ENCODE measurements around the gene SLC6A19. TPM values are rescaled to one million over a fixed set of nuclear protein-coding genes. Genes with fewer than 3 reads are reported as not detected.

The SLC6A19 gene
- total and polyA plus RNA-seq, 2 donors (not counting 1 experiment from before 2014, with no cell fraction given): not detected

- Histone ChIP-seq H3K4me3 (ENCODE audit: control extremely low read depth in 1 of 5, extremely low read depth in 1 of 5, insufficient read depth in 1 of 5, low read depth in 2 of 5, low read length in 4 of 5) (no peak overlapping the region), H3K79me2 (ENCODE audit: control insufficient read depth, insufficient read depth, low read length) (no peaks in the 10 kb centered on the region), H3K36me3 (replicated peaks in 1 of 2; ENCODE audit: control extremely low read depth in 1 of 2, control insufficient read depth in 1 of 2, extremely low read depth in 1 of 2, insufficient read depth in 2 of 2, low read length in 1 of 2) (no peaks in the 10 kb centered on the region), H4K20me1 (ENCODE audit: control insufficient read depth, insufficient read depth, low read length, poor library complexity, severe bottlenecking) (no peaks in the 10 kb centered on the region), H3K9me3 (ENCODE audit: control extremely low read depth in 1 of 3, control insufficient read depth in 2 of 3, insufficient read depth in 1 of 3, low read length in 2 of 3) (peaks cover 0 to 25% (median 0%) of the 10 kb centered on the region in 3 donors), H3K27ac (ENCODE audit: low read length in 2 of 2) (no peak overlapping the region), H3K9ac (ENCODE audit: low read length) (no peak overlapping the region), H3K4me2 (replicated peaks; ENCODE audit: low read depth, low read length, poor library complexity, severe bottlenecking) (no peak overlapping the region), H2AFZ (ENCODE audit: insufficient read depth, low read depth, low read length, poor library complexity, severe bottlenecking) (no peak overlapping the region), H3K27me3 (replicated peaks in 1 of 4; ENCODE audit: control extremely low read depth in 1 of 4, control insufficient read depth in 3 of 4, insufficient read depth in 4 of 4, low read length in 3 of 4) (no peaks in the 10 kb centered on the region), H3K4me1 (ENCODE audit: control insufficient read depth in 2 of 2, insufficient read depth in 2 of 2, low read length in 2 of 2) (no peaks in the 10 kb centered on the region)
- 97% methylated on average over 38 of the region's 38 CpGs for WGBS (ENCODE audit: insufficient coverage)
- ChIA-PET POLR2A (no interaction called here), CTCF (no interaction called here)
- H3K27me3 Mint-ChIP-seq: peaks cover 8% of the 10 kb centered on the region
- H3K4me3 Mint-ChIP-seq: no peak overlapping the region
- H3K27ac Mint-ChIP-seq: no peak overlapping the region
- ATAC-seq (ENCODE audit: low read depth) (no peak), DNase-seq (no peak)
- TF ChIP-seq EZH2 (IDR thresholded peaks at IDR 0.05; ENCODE audit: borderline replicate concordance, insufficient read depth, low read depth, low read length, poor library complexity, severe bottlenecking) (no peak), CTCF (IDR thresholded peaks at IDR 0.05) (no peak)
- no peaks in the 10 kb centered on the region for H3K4me1 Mint-ChIP-seq
- no peaks in the 10 kb centered on the region for H3K9me3 Mint-ChIP-seq (ENCODE audit: insufficient read depth)
- intact Hi-C loops (cut with micrococcal nuclease): no loop called here
Observed at GRCh38 chr5:1216211-1216917, 15.0 kb downstream of the SLC6A19 start.

GRCh38 chr5:1216918-1217295 lies 15.5 kb downstream of the SLC6A19 start:
- Histone ChIP-seq H3K9me3 (ENCODE audit: control extremely low read depth in 1 of 3, control insufficient read depth in 2 of 3, insufficient read depth in 1 of 3, low read length in 2 of 3) (peaks cover 0 to 20% (median 0%) of the 10 kb centered on the region in 3 donors), H3K27ac (ENCODE audit: low read length in 2 of 2) (no peak overlapping the region), H2AFZ (ENCODE audit: insufficient read depth, low read depth, low read length, poor library complexity, severe bottlenecking) (no peak overlapping the region), H3K79me2 (ENCODE audit: control insufficient read depth, insufficient read depth, low read length) (no peaks in the 10 kb centered on the region), H3K36me3 (replicated peaks in 1 of 2; ENCODE audit: control extremely low read depth in 1 of 2, control insufficient read depth in 1 of 2, extremely low read depth in 1 of 2, insufficient read depth in 2 of 2, low read length in 1 of 2) (no peaks in the 10 kb centered on the region), H3K9ac (ENCODE audit: low read length) (no peak overlapping the region), H4K20me1 (ENCODE audit: control insufficient read depth, insufficient read depth, low read length, poor library complexity, severe bottlenecking) (no peaks in the 10 kb centered on the region), H3K4me2 (replicated peaks; ENCODE audit: low read depth, low read length, poor library complexity, severe bottlenecking) (no peak overlapping the region), H3K4me3 (ENCODE audit: control extremely low read depth in 1 of 5, extremely low read depth in 1 of 5, insufficient read depth in 1 of 5, low read depth in 2 of 5, low read length in 4 of 5) (no peak overlapping the region), H3K27me3 (replicated peaks in 1 of 4; ENCODE audit: control extremely low read depth in 1 of 4, control insufficient read depth in 3 of 4, insufficient read depth in 4 of 4, low read length in 3 of 4) (no peaks in the 10 kb centered on the region), H3K4me1 (ENCODE audit: control insufficient read depth in 2 of 2, insufficient read depth in 2 of 2, low read length in 2 of 2) (no peaks in the 10 kb centered on the region)
- Mint-ChIP-seq H3K27ac (no peak overlapping the region), H3K4me1 (no peaks in the 10 kb centered on the region), H3K27me3 (peaks cover 8% of the 10 kb centered on the region), H3K9me3 (ENCODE audit: insufficient read depth) (no peaks in the 10 kb centered on the region), H3K4me3 (no peak overlapping the region)
- POLR2A ChIA-PET: no interaction called here
- TF ChIP-seq EZH2 (IDR thresholded peaks at IDR 0.05; ENCODE audit: borderline replicate concordance, insufficient read depth, low read depth, low read length, poor library complexity, severe bottlenecking) (no peak), CTCF (IDR thresholded peaks at IDR 0.05) (no peak)
- ATAC-seq (ENCODE audit: low read depth) (no peak), DNase-seq (no peak)
- 93% methylated on average over 18 of the region's 18 CpGs for WGBS (ENCODE audit: insufficient coverage)
- CTCF ChIA-PET: no interaction called here
- intact Hi-C loops (cut with micrococcal nuclease): no loop called here

Data from B cell (primary cell).